NCI-H128 (cell line): ENCODE data around the gene RBM18.

Experiments used
- DNase-seq: peaks from one replicate; lab custom pipeline; 2025; ENCODE audit not compliant: unreplicated experiment; lab: John Stamatoyannopoulos, UW

Gene RBM18

DNA sequence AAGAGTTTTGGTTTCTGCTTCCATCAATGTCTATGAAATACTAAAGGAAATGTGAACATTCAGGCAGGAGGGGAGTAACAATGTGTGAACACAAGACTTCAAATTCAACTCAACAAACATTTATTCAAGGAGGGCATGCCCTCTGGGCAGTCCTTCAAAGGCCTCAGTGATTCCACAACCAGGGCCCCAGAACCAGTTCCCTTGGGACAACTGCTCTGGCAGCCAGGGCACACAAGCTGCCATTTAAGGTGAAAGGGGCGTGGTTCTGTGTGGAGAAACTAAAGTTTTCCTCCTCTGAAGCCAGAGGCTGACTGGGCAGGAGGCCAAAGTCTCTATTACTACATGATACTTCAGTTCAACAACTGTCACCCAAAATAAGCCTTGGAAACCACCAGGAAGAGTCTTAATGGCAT lies 3.2 kb downstream of the RBM18 start:
- peak; percentile 26 for DNase-seq

DNA sequence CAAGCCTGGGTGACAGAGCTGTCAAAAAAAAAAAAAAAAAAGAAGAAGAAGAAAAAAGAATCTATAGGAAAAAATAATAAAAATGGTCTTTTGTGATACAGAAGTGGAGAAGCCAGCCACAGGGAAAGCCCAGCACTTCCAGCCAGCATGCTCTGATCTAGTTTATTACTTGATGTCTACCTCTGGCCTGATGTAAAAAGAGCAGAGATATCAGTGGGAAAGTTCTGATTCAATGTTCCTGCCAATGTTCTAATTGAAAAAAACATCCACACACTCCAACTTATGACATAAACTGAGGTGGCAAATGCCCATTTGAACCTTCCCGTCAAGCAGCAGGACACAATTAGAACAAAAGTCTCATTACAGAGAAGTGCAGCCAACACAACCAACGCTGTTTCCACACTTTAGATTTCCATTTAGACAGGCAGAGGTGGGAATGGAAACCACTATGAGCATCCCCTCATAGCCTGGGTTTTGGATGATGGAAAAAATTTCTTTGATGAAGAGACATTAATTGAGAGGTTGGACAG lies 5.7 kb downstream of the RBM18 start:
- DNase-seq = no peak

DNA sequence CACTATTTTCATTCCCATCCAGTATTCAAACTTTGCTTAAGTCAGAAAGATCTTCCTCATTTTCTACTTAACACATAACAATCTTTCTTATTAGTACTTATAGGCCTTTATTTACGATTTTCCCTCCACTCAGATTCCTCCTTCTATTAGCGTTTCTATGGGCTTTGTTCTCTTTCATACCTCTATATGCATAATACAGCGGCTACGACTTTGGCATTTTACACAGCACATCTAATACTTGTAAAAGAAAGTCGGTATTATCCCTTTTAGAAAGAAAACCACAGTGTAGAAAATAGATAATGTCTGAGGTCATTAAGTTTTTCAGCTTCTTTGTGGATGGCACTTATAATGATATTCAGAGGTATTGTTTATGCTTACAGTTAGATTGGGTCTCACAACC lies 8.4 kb downstream of the RBM18 start:
- no peak for DNase-seq

DNA sequence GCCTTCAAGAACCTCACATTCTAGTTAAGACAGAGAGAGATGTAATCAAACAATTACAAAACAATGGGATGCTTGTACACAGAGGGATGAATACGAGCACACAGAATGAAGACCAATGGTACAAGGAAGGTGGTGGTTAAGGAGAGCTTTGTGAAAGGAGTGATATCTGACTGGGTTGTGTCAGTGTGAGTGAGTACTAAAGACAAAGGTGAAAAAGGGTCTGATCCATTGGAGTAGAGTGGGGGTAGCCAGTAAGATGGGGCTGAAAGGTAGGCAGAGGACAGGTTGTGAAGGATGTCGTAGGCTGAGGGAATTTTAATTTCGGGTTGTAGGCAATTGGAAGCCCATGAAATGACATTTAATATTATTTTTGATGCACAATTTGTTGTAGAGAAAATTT lies 9.9 kb downstream of the RBM18 start:
- DNase-seq = no peak

DNA sequence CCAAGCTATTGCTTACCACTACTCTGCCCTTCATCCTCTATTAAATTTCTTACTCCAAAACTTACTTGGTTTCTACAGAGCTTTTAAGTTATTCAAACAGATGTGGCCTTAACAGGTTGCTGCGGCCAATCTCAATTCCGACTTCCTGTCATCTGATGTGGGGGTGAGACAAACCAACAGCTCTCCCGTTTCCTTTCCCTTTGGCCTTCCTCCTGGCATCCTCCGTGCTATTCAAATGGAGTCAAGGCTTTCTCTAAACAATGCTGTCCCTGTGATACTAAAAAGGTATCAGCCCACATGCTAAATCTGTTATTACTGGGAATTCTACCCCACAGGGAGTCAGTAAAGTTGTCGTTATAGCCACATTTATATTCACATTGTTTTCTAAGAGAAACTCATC lies 11.8 kb downstream of the RBM18 start:
- no peak for DNase-seq

DNA sequence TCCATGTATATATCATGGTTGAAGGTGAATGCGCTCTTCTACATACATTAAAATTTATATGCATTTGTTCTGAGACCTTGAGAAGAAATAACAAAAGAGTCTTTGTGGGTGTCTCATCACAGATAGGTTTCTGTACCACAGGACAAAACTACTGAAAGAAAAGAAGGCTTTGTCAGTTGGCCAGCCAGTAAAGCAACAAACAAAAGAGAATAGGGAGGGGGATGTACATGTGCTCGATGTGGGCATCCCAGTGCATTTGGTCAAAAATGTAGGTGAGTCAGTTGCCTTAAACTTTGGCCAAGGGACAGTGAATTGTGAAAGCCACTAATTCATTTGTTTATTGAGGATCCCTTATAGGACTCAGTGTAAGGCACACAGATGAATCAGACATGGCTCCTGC lies 13.3 kb downstream of the RBM18 start:
- DNase-seq = no peak

DNA sequence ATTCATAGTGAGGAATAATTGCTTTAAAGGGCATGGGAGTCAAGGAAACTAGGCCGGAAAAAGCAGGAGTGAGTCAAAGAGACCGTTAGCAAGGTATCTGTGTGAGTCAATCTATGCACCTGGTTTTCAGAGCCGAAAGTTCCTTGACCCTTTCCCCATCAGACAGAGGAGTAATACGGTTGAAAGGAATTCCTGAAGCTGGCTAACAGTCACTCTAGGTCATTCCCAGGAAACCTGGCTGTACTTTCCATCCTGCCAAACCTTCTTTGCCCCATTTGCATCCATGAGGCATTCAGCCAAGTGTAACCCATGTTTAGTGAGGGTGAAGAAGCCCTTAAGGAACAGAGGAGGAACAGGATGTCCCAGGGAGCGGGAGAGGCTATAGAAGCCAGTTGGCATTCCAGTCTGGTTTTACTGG lies 16.2 kb downstream of the RBM18 start:
- DNase-seq = no peak

DNA sequence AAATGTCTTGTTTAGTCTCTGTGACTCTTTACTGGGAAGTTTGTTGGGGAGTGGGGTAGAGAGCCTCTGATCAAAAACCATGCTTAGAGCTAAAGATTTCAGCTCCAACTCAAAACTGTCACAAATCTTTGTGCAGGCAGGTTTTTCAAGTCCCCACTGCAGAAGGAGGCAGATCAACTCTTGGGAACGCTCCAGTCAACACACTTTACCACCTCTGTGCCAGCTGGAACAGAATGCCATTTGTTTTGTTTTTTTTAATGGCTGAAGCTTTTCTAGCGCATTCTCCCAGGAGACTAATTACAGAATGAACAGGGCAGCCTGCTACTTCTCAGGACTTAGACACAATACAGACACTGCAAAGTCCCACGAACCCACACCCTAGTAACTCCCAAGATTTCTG lies 18.0 kb downstream of the RBM18 start:
- no peak for DNase-seq

DNA sequence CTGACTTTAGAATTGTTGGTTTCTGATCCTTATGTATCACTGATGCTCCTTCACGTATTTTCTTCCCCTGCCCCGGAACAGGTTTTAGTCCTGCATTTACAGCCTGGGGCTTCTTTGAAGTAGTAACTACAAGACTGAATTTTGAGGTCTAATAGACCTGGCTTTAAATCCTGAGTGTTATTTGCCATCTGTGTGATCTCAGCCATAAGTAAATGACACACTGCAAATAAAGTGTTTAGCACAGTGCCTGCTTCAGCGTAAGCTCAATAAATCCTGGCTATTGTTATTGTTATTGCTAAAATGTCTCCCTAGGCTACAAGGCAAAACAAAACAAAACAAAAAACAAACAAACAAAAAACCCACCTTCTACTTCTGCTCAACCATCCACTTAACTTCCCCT lies 20.3 kb downstream of the RBM18 start:
- no peak for DNase-seq

DNA sequence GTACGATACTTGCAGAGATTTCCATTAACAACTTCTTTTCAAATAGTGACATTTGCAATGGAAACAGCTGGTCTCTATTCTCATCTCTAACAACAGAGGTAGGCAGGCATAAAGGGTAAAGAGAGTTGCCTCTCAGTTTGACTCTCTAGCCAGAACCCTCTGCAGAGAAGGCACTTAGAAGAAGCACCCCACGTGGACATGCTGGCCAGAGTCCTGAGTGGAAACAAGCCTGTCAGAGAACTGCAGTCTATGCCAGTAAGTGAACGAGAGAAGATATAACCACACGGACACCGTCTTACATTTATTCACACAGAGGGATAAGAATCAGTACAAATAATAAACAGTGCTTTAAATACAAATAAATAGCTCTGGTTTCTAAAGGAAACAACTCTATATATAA lies 24.9 kb downstream of the RBM18 start:
- DNase-seq = no peak

DNA sequence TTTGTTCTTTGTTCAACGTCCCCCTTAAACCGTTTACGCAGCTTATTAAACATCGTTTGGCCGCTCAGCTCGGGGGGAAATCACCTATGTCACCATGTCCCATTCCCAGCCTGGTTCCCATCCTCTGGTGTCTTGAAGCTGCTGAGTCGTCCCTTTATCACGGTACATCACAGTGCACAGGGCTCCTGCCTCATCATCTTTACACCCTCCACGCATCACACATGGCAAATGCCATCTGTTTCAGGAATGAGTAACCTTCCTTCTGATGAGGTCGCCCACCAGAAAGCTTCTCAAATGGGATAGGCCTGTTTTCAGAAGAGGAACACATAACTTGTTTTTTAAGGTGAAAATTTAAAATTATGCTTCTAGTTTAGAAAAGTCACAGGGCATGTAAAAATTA lies 28.0 kb downstream of the RBM18 start:
- no peak for DNase-seq

DNA sequence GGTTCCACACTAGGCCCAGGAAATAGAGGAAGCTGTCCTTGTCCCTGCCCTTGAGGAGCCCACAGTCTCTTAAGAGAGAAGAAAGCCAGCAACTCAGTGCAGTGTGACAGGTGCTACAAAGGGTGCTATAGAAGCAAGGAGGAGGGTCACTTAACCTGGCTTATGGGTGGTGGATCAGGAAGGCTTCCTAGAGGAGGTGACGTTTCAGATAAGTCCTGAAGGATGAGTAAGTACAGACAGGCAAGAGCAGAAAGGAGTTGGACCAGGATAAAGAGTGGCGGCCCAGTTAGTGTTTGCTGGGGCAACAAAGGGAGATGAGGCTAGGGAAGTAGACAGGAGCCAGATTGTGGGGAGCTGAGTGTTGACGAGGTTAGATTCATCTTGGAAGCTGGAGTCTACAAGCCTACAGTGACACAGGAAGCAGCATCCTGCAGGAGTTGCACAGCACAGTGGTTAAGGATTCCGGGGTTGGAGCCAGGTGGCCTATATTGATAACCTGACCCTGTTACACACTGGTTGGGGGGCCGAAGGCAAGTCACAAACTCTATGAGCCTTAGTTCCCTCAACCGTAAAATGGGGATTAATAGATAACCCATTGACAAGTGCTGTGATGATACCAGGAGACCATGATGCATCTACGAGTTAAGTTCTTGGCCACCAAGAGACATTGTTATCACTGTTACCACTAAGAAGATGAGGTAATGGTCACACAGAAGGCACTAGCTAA lies 30.5 kb downstream of the RBM18 start:
- no peak for DNase-seq

DNA sequence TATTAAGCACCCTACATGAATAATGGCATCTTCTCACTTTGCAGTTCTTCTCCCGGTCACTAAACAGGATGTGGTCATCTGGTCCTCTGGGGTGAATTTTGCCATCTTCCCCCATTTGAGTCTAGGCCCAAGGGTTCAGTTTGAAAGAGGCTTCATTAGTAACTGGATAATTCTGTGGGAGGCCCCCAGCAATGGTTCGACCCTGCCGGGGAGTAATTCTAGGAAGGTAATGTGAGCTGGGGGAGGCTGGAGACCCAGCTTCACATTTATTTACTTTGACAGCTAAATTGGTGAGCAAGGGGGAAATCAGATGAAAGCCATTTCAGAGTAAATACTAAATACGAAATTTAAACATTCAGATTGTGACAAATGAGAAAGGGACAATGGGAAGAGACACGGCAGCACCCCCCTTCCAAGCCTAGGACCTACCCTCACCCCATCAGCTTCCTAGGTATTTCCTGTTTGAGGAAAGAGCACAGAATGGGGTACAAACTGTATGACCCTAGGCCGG lies 31.8 kb downstream of the RBM18 start:
- DNase-seq = no peak

DNA sequence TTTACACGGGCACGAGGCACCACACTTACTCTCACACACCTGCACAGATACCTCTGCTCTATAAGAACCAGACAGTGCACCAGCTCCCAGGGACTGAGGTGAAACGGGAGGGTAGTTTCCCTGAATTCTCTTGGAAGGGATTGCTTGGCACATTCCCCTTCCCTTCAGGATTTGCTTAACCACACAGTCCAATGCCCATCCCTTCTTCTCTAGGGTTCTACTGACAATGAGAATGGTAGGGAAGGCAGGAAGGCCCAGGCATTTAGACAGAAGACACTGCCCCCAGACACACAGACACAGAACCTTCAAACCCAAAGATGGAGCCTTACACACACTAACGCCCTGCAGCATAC lies 35.2 kb downstream of the RBM18 start:
- no peak for DNase-seq

DNA sequence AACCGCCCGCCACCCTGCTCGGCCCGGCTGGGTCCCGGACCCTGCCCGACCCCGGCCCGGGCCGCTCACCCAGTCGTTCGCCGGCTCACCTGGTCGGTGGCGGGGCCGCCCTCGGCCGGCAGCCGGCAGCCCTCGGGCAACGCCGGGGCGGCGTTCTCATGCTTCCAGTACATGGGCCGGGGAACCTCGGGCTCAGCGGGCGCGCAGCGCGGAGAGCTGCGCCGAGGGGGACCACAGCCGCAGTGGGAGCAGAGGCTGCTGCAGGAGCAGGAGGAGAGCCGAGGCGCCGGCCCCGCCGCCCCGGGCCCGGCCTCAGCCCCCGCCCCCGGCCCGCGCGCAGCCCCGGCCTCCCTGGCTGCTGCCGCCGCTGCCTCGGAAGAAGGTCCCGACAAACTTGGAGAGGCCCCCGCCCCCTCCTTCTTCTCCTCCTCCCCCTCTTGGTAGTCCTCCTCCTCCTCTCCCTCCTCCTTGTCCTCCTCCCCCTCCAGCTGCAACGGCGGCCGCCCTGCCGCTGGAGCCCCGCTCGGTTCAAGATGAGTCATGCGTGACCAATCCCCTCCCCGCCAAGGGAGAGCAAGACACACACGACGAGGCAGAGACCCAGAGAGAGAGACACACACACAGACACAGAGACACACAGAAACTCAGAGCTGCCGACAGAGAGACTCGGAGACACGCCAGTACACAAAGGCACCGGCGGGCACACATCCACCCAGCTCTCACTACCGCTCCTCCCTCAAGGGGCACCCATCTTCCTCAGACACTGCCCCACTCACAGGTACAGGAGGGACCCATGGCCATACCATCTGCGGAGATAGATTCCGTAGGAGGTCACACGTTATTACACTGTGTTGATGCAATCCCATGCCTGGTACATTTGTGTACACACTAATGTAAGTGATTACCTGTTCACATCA lies 35.8 kb downstream of the RBM18 start, which contains the start of gene LHX6:
Gene LHX6, minus strand, starts transcription at position 390 of the 917 bp plus-strand sequence. Its CDS starts 217 bp downstream, at position 173.
- DNase-seq = no peak

DNA sequence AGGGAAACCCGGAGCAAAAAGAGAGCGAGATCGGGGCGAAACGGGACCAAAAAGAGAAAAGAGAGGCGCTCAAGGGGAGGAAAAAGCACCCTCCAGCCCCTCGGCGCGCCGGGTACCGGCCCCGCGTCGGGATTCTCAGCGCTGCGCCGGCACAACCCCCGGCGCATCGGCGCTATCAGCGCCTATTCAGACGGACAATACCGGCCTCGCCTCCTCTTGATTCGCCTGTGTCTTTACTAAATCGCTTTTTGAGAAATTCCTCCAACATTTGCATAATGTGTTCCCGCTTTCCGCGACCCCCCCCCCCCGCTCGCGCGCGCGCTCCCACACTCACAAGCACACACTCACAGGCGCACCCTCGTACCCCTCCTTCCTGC lies 36.5 kb downstream of the RBM18 start:
- no peak for DNase-seq

DNA sequence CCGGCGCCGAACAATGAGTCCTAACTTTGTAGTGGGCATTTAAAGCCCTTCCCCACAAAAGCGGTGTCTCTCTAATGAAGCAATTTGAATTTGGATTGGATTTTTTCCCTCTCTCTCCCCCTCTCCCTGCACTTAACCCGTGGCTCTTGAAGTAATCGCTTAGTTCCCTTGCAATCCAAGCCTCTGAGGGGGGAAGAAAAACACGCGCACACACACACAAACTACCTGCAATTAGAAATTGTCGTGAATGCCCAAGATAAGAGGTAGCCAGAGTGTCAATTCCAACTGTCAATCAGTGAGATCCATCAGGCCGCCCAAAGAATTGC lies 37.1 kb downstream of the RBM18 start:
- no peak for DNase-seq

DNA sequence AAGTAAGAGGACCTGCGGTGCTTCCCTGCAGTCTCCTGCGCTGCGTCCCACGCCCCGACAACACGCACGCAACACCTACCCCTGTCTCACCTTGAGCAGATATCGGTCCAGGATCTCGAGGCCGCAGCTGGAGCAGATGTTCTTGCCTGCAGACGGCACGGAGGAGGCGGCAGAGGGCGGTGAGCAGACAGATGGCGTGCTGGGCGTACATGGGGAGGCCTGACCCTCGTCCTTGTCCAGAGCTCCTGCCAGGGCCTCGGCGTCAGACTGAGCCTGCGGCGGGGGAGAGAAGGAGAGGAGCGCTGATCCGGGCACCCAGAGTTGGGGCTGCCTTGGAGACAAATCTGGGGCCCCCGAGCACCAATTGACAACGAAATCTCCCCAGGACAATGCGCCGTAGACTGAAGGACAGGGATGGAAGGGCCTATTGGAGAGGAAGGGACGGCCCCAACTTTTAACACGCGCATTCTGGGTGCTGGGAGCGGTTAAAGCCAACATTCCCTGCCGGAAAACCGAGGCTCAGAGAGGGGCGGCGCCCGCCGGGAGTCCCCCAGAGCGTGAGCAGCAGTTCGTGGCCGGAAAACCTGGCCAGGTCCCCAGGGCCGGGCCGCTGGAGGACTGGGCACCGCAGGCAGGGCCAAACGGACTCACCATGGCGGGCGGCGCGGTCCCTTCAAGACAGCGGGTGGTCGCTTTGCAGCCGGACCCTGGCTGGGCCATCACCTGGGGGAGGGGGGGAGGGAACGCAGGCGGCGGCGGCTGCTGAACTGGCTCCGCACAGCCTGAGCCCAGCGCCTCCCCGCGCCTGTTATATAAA lies 37.7 kb downstream of the RBM18 start:
- DNase-seq = no peak

DNA sequence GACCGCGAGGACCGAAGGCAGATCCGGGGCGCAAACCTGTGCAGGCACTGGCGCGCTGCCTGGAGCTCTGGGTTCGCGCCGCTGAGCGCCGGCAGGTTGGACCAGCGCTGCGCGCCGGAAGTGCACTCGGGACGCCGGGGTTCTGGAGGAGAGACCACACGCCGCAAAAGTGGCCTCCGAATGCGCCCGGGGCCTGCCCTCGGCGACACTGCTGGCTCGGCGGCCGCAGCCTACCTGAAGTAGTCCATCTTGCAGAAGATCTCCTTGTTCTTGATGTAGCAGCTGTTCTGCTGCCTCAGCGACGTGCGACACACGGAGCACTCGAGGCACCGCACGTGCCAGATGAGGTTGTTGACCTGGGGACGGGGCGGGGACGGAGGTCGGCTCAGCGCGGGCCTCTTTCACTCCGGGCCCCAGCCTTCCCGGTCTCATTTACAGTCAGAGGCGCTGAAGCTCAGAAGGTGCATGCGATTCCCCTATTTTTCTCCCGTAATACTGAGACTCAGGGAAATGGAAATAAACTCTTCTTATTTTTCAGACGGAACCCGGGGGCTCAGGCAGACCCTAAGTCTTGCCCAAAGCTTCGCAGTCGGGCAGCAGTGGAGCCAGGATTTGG lies 38.4 kb downstream of the RBM18 start:
- no peak for DNase-seq

DNA sequence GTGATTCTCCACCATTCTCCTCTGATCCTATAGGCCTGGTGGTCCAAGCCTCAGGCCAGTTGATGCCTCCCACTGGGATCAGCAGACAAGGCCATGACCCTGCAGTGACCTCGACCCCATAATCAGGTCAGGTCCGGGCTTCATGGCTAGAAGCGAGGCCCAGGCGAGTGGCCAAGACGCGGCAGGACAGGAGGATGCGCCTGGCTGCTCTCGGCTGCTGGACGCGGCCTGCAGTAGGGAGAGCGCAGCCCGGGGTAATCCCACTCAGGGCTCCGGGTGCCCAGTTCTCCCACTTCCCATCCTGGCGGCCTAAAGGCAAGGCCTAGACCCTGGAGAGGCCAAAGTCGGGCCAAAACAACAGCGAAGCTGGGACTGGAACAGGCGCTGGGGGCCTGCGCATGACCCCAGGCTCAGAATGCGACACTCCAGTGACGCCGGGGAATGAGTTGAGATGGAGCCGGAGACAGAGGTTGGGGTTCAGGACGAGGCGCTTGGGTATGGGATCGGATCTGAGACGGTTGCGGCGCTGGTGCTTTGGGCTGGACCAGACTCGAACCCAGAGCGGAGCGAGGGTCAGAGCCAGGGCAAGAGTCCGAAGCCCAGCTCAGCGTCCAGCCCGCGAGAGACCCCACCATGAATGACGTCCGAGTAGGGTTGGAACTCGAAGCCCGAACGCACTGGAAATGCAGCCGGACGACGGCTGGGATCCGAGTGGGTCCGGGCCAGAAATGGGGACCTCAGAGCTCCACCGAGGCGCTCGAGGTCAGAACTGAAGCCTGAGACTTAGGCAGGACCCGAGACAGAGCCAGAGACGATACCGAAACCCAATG lies 39.1 kb downstream of the RBM18 start:
- DNase-seq = no peak
